HCT116 (cell line): ENCODE measurements around the gene RSPO1. TPM values are rescaled to one million over a fixed set of nuclear protein-coding genes. Genes with fewer than 3 reads are reported as not detected.

Source experiments
- ATAC-seq: fragments of 200-7000 bp; cut with Tn5 transposase; 2 replicates; pipeline ENCODE4 v1.9.1; 2020; ENCODE audit warnings: mild to moderate bottlenecking, moderate library complexity
- BruUV-seq: library from RNA; stranded (reverse); fragments of 400-500 nt; replicated peaks from 2 replicates; lab custom pipeline; 2021; lab: Mats Ljungman, UMichigan
- CTCF ChIA-PET: fragments of 300-600 bp; sonication (Branson Sonifier 250); formaldehyde crosslinking; loops from one replicate; lab custom pipeline; 2021; ENCODE audit warnings: antibody characterized with exemption; lab: Charles Lee
- POLR2A ChIA-PET: fragments of 300-600, 350-600 bp; sonication (Branson Sonifier 250); formaldehyde crosslinking; loops from one replicate; lab custom pipeline; 2021; ENCODE audit warnings: antibody characterized with exemption; lab: Charles Lee
- RAD21 ChIA-PET, 2 experiments: fragments of 300-600 bp; sonication (Branson Sonifier 250); formaldehyde crosslinking; loops; one replicate each; lab custom pipeline; 2023; ENCODE audit warnings: low total read pairs in 2 of 2; ENCODE audit not compliant: uncharacterized antibody in 2 of 2, unreplicated experiment in 2 of 2, low non-redundant PET in 1 of 2; lab: Charles Lee
- DNase-seq: peaks from one replicate; pipeline ENCODE4 v3.0.0-alpha.2; 2010; ENCODE audit warnings: low read depth, low spot score
- H2AFZ ChIP-seq: fragments of 200-600 bp; shearing (Covaris generic), sonication (generic); 2 replicates; pipeline ENCODE4 v1.6.1; 2017; ENCODE audit warnings: low read depth, mixed run types, mixed read lengths, antibody characterized with exemption, low read length; ENCODE audit not compliant: poor library complexity, severe bottlenecking
- H3K27ac ChIP-seq: 2 replicates; pipeline ENCODE4 v1.5.1; 2012; ENCODE audit warnings: low read depth, low read length
- H3K27me3 ChIP-seq: fragments of 200-600 bp; sonication (generic); 2 replicates; pipeline ENCODE4 v1.6.1; 2016; ENCODE audit warnings: mixed run types, low read length, mixed read lengths; ENCODE audit not compliant: insufficient read depth
- H3K36me3 ChIP-seq, 2 experiments: fragments of 200-500 bp in 1 of 2; fragments of 200-600 bp in 1 of 2; sonication (Bioruptor generic) in 1 of 2; sonication (generic) in 1 of 2; 2 replicates each; pipeline versions ENCODE4 v1.5.1 to v1.6.1; 2014 to 2016; ENCODE audit warnings: low read length in 2 of 2, inconsistent platforms in 1 of 2, mixed read lengths in 1 of 2, mixed run types in 1 of 2; ENCODE audit not compliant: insufficient read depth in 2 of 2, control insufficient read depth in 1 of 2
- H3K4me1 ChIP-seq, 2 experiments: fragments of 200-600 bp in 1 of 2; sonication (generic) in 1 of 2; 2 replicates each; pipeline versions ENCODE4 v1.5.1 to v1.6.1; 2012 to 2017; ENCODE audit warnings: low read length in 2 of 2, inconsistent platforms in 1 of 2, mild to moderate bottlenecking in 1 of 2, mixed read lengths in 1 of 2, mixed run types in 1 of 2, moderate library complexity in 1 of 2; ENCODE audit not compliant: insufficient read depth in 2 of 2, control insufficient read depth in 1 of 2
- H3K4me2 ChIP-seq: fragments of 200-600 bp; sonication (generic); 2 replicates; pipeline ENCODE4 v1.6.1; 2017; ENCODE audit warnings: mixed run types, low read length, mixed read lengths
- H3K4me3 ChIP-seq, 2 experiments: fragments of 200-600 bp in 1 of 2; sonication (generic) in 1 of 2; replicated peaks in 1 of 2; 2 replicates each; pipeline ENCODE4 v1.5.1; 2011 to 2016; ENCODE audit warnings: low read length in 2 of 2, control low read depth in 1 of 2, low read depth in 1 of 2, mild to moderate bottlenecking in 1 of 2, mixed read lengths in 1 of 2, mixed run types in 1 of 2
- H3K79me2 ChIP-seq: fragments of 200-600 bp; sonication (generic); 2 replicates; pipeline ENCODE4 v1.6.1; 2017; ENCODE audit warnings: mild to moderate bottlenecking, mixed run types, low read length, moderate library complexity, mixed read lengths; ENCODE audit not compliant: insufficient read depth
- H3K9ac ChIP-seq: fragments of 200-600 bp; sonication (generic); 2 replicates; pipeline ENCODE4 v1.6.1; 2016; ENCODE audit warnings: low read length, mixed read lengths
- H3K9me2 ChIP-seq: fragments of 200-600 bp; sonication (generic), shearing (Covaris generic); 2 replicates; pipeline ENCODE4 v1.6.1; 2017; ENCODE audit warnings: mixed run types, mild to moderate bottlenecking, moderate library complexity; ENCODE audit not compliant: insufficient read depth
- H3K9me3 ChIP-seq, 2 experiments: fragments of 200-500 bp in 1 of 2; fragments of 200-600 bp in 1 of 2; sonication (Bioruptor generic) in 1 of 2; sonication (generic) in 1 of 2; 2 replicates each; pipeline ENCODE4 v1.6.1; 2014 to 2017; ENCODE audit warnings: low read length in 2 of 2, mixed read lengths in 2 of 2, inconsistent platforms in 1 of 2, low read depth in 1 of 2, mild to moderate bottlenecking in 1 of 2, mixed run types in 1 of 2, moderate library complexity in 1 of 2; ENCODE audit not compliant: control insufficient read depth in 1 of 2, insufficient read depth in 1 of 2
- H4K20me1 ChIP-seq: fragments of 200-600 bp; sonication (generic), shearing (Covaris generic); 2 replicates; pipeline ENCODE4 v1.6.1; 2017; ENCODE audit warnings: mixed run types, mild to moderate bottlenecking, moderate library complexity; ENCODE audit not compliant: insufficient read depth
- ATF3 ChIP-seq: IDR thresholded peaks from 2 replicates; pipeline ENCODE4 v1.6.1; 2012
- CBX3 ChIP-seq: IDR thresholded peaks from 2 replicates; pipeline ENCODE4 v1.6.1; 2012; ENCODE audit warnings: low read depth
- CEBPB ChIP-seq: IDR thresholded peaks from 2 replicates; pipeline ENCODE4 v1.6.1; 2012; ENCODE audit warnings: low read depth
- CTCF ChIP-seq, 3 experiments: fragments of 200-600 bp in 1 of 3; sonication (generic) in 1 of 3; IDR thresholded peaks in 2 of 3; conservative IDR thresholded peaks in 1 of 3; 2 replicates each; pipeline ENCODE4 v1.5.1; 2012 to 2017; ENCODE audit warnings: low read depth in 2 of 3, low read length in 2 of 3, antibody characterized with exemption in 1 of 3, borderline replicate concordance in 1 of 3, control low read depth in 1 of 3, mild to moderate bottlenecking in 1 of 3, mixed read lengths in 1 of 3, mixed run types in 1 of 3, moderate library complexity in 1 of 3; ENCODE audit not compliant: insufficient read depth in 1 of 3
- EGR1 ChIP-seq: IDR thresholded peaks from 2 replicates; pipeline ENCODE4 v1.6.1; 2012; ENCODE audit warnings: low read depth
- EZH2 ChIP-seq: fragments of 200-600 bp; sonication (generic); IDR thresholded peaks from 2 replicates; pipeline ENCODE4 v1.6.1; 2017; ENCODE audit warnings: antibody characterized with exemption, mixed run types
- POLR2A ChIP-seq: IDR thresholded peaks from 2 replicates; pipeline ENCODE4 v1.7.0; 2011; ENCODE audit warnings: borderline replicate concordance; ENCODE audit not compliant: insufficient read depth, insufficient read length; ENCODE audit errors: extremely low read depth
- POLR2AphosphoS5 ChIP-seq: IDR thresholded peaks from 2 replicates; pipeline ENCODE4 v1.6.1; 2011; ENCODE audit warnings: mild to moderate bottlenecking, low read depth, low read length, moderate library complexity
- RAD21 ChIP-seq: IDR thresholded peaks from 2 replicates; pipeline ENCODE4 v1.6.1; 2012; ENCODE audit warnings: low read depth, mild to moderate bottlenecking
- REST ChIP-seq: IDR thresholded peaks from 2 replicates; pipeline ENCODE4 v1.6.1; 2012; ENCODE audit warnings: low read depth
- SIN3A ChIP-seq: IDR thresholded peaks from 2 replicates; pipeline ENCODE4 v1.6.1; 2012; ENCODE audit warnings: low read depth
- SP1 ChIP-seq: IDR thresholded peaks from 2 replicates; pipeline ENCODE4 v1.6.1; 2012; ENCODE audit warnings: low read depth
- ZFX ChIP-seq: fragments of 450-650 bp; IDR thresholded peaks from 2 replicates; pipeline ENCODE4 v1.6.1; 2017
- intact Hi-C: fragments of 100-400 bp; cut with micrococcal nuclease; formaldehyde crosslinking; loops from 2 replicates; pipeline ENCODE4 v1.10.0; 2022
- total RNA-seq: library from RNA; stranded (reverse); gene quantifications from one replicate; pipeline ENCODE4 v1.2.1, GENCODE V29; 2021; ENCODE audit not compliant: unreplicated experiment

RSPO1 gene
- total RNA-seq, 1 experiment from 2014 or later = 0.15 TPM

GRCh38 chr1:37660664-37661063 lies 26.0 kb upstream of the RSPO1 start:
- intact Hi-C loops = no loop called here
- Histone ChIP-seq H3K27me3 (no peaks in the 10 kb centered on the region), H3K9me2 (no peaks in the 10 kb centered on the region), H3K9me3 (no peaks in the 10 kb centered on the region), H3K4me1 (no peaks in the 10 kb centered on the region), H4K20me1 (no peaks in the 10 kb centered on the region), H3K79me2 (no peaks in the 10 kb centered on the region), H3K27ac (no peak overlapping the region), H3K4me2 (no peak overlapping the region), H3K9ac (no peak overlapping the region), H3K4me3 (no peak overlapping the region), H2AFZ (no peak overlapping the region), H3K36me3 (no peaks in the 10 kb centered on the region)
- TF ChIP-seq POLR2AphosphoS5 (no peak), RAD21 (no peak), SIN3A (no peak)
- ATAC-seq (no peak), DNase-seq (no peak)
- no TSS peak for BruUV-seq
- ChIA-PET CTCF (no interaction called here), POLR2A (no interaction called here), RAD21 (no interaction called here)

- H3K27me3 ChIP-seq = no peaks in the 10 kb centered on the region
- no peak for ATAC-seq
- no peaks in the 10 kb centered on the region for H4K20me1 ChIP-seq
- H3K9me3 ChIP-seq = no peaks in the 10 kb centered on the region
- no peaks in the 10 kb centered on the region for H3K36me3 ChIP-seq
- POLR2A ChIA-PET = no interaction called here
- H3K79me2 ChIP-seq = no peaks in the 10 kb centered on the region
- H2AFZ ChIP-seq = no peak overlapping the region
- BruUV-seq = no TSS peak
- intact Hi-C loops = no loop called here
- H3K9me2 ChIP-seq = no peaks in the 10 kb centered on the region
- RAD21 ChIA-PET = no interaction called here
- no peak overlapping the region for H3K27ac ChIP-seq
- TF ChIP-seq CEBPB (no peak), REST (no peak), EZH2 (no peak), ATF3 (no peak), EGR1 (no peak), ZFX (no peak), SP1 (no peak), CBX3 (no peak), RAD21 (no peak), CTCF (IDR thresholded peaks at IDR 0.05 in 2 of 3, conservative IDR thresholded peaks at IDR 0.05 in 1 of 3; ENCODE audit: borderline replicate concordance in 1 of 3, insufficient read depth in 1 of 3, low read depth in 2 of 3, low read length in 2 of 3) (no peak), POLR2A (no peak)
- no peak overlapping the region for H3K4me2 ChIP-seq
- no peak for DNase-seq
- H3K4me1 ChIP-seq = no peaks in the 10 kb centered on the region
- H3K4me3 ChIP-seq = no peak overlapping the region
- no peak overlapping the region for H3K9ac ChIP-seq
- CTCF ChIA-PET = no interaction called here
These were observed 23.8 kb upstream of the RSPO1 start for GRCh38 chr1:37658486-37658885.
